Spinal cord (tissue), 10 donors: ENCODE results near the gene FOXD2. TPM values are rescaled to one million over a fixed set of nuclear protein-coding genes. Genes with fewer than 3 reads are reported as not detected.

ENCODE experiments used
- DNase-seq, 6 donors: peaks; one replicate each; pipeline versions ENCODE4 v3.0.0 to v3.0.0-alpha.2; 2013 to 2015; ENCODE audit warnings: low spot score in 6 of 6, low read depth in 4 of 6
- H3K27ac ChIP-seq: one replicate; pipeline ENCODE4 v1.5.1; 2013; ENCODE audit warnings: low read depth, low read length, control low read depth
- H3K27me3 ChIP-seq: one replicate; pipeline ENCODE4 v1.6.1; 2013; ENCODE audit warnings: low read length; ENCODE audit not compliant: control insufficient read depth, insufficient read depth
- H3K36me3 ChIP-seq: one replicate; pipeline ENCODE4 v1.6.1; 2013; ENCODE audit warnings: low read length; ENCODE audit not compliant: control insufficient read depth, insufficient read depth
- H3K4me1 ChIP-seq: one replicate; pipeline ENCODE4 v1.6.1; 2013; ENCODE audit warnings: low read length; ENCODE audit not compliant: control insufficient read depth, insufficient read depth
- H3K4me3 ChIP-seq: one replicate; pipeline ENCODE4 v1.5.1; 2013; ENCODE audit warnings: low read depth, low read length, control low read depth
- H3K9me3 ChIP-seq: one replicate; pipeline ENCODE4 v1.6.1; 2013; ENCODE audit warnings: low read length; ENCODE audit not compliant: control insufficient read depth, insufficient read depth
- WGBS: methylation state at CpG from one replicate; pipeline ENCODE4 v1.1.5; 2013; ENCODE audit warnings: missing lambda C conversion rate; ENCODE audit not compliant: insufficient coverage; 5-methylcytosine and 5-hydroxymethylcytosine counted together
- polyA plus RNA-seq, 2 donors: library from polyadenylated mRNA; unstranded; fragments of 120-200 nt; gene quantifications; one replicate each; pipeline ENCODE4 v1.2.1, GENCODE V29; 2013; ENCODE audit not compliant: insufficient read length in 2 of 2
- total RNA-seq, 2 donors: library from RNA; depleted of rRNA in 1 of 2; stranded (reverse); fragments of 120-200 nt in 1 of 2; fragments of >200 nt in 1 of 2; gene quantifications; one replicate each; pipeline versions ENCODE4 v1.2.3 to v1.2.4, GENCODE V29; 2013 to 2014
- donor health status: healthy.

The FOXD2 gene
- total and polyA plus RNA-seq, 4 donors: 0.36 to 14.3 (median 3.3) TPM

DNA sequence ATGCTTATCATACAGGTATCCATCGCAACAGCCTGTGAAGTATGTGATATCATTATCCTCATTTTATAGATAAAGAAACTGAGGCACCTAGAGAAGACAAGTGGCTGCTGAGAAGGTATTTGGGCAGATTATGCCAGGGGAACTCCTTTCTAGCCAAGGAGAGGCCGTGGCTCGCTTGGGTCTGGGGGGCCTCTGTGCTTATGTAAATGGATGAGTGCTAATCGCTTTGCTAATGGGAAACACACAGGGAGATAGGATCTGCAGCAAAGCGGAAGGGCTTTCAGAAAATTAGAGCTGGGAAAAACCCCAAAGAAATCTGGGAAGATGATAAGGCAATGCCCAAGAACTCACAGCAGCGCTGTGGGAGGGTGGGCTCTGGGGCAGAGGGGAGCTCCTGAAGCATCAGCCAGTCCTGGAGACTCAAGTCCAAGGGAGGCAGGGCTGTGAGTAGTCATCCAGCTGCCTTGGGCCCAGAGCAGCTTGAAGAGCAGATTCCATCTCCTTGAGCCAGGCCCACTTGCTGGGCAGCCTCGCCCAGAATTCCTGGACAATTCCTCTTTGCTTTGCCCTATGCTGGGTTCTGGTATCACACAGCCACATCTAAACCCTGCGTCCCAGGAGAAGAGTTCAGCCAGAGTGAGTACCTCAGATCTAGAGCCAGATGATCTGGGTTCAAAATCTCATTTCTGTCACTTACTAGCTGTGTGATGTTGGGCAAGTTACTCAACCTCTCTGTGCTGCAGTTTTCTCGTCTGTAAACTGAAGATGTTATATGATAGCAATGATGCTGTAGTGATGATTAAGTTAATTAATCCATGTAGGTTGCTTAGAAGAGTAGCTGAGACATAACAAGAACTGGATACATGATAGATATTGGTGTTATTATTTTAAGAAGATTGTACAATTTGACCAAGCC lies 36.7 kb downstream of the FOXD2 start:
- H3K36me3 ChIP-seq: no peaks in the 10 kb centered on the region
- H3K4me1 ChIP-seq: peaks cover 7% of the 10 kb centered on the region
- no peak overlapping the region for H3K4me3 ChIP-seq
- H3K27me3 ChIP-seq: no peaks in the 10 kb centered on the region
- H3K9me3 ChIP-seq: no peaks in the 10 kb centered on the region
- DNase-seq: no peak
- no peak overlapping the region for H3K27ac ChIP-seq
- 60% methylated on average over 7 of the region's 9 CpGs for WGBS

DNA sequence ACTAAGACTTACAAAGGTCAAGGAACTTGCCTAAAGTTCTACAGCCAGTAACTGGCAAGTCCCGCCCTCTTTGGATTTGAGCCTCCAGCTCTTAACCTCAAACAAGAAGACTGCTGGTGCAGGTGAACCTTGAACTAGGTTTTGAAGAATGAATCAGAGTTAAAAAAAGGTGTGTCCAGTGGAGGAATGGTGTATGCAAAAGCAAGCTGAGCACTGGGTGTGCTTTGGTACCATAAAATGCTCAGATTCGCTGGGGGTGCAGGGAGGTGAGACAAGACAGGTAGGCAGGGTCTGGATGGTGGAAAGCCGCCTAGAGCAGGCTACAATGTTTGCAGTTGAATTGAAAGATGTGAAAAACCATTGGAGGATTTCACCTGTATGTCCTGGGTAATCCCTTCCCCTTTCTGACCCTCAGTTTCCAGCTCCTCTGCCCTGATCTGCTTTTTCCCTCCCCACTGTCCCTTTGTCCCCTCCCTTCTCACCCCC lies 39.8 kb downstream of the FOXD2 start:
- peaks cover 7% of the 10 kb centered on the region for H3K4me1 ChIP-seq
- peak overlapping the region; percentile 16 for H3K27ac ChIP-seq
- H3K36me3 ChIP-seq: no peaks in the 10 kb centered on the region
- no peaks in the 10 kb centered on the region for H3K9me3 ChIP-seq
- 100% methylated on average over 1 of the region's 3 CpGs for WGBS
- DNase-seq: no peak
- H3K27me3 ChIP-seq: peaks cover 4% of the 10 kb centered on the region
- no peak overlapping the region for H3K4me3 ChIP-seq

GRCh38 chr1:47478090-47478489 lies 40.2 kb downstream of the FOXD2 start:
- peaks cover 4% of the 10 kb centered on the region for H3K27me3 ChIP-seq
- H3K4me3 ChIP-seq: no peak overlapping the region
- H3K27ac ChIP-seq: peak overlapping the region; percentile 52
- WGBS: 31% methylated on average over 7 of the region's 9 CpGs
- no peaks in the 10 kb centered on the region for H3K36me3 ChIP-seq
- H3K4me1 ChIP-seq: peaks cover 7% of the 10 kb centered on the region
- H3K9me3 ChIP-seq: no peaks in the 10 kb centered on the region
- peak in 1 of 6 donors; percentile 67 for DNase-seq

DNA sequence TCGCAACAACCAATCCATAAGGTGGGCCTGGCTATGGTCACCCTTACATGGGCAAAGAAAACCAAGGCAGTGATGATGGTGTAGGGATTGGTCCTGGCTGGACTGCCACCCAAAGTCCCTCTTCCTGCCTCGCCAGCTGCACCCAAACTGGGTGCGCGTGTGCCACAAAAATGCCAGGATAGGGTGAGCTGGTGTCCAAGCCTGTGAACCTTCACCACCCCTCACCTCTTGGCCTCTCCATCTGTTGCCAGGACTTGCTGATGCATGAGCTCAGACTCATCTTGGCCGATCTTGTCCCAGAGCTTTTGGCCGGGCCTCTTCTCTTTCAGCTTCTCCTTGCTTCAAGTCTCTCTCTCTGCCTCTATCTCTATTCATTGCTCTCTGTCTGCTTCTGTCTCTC lies 41.8 kb downstream of the FOXD2 start:
- no peak overlapping the region for H3K4me3 ChIP-seq
- no peak for DNase-seq
- WGBS: 75% methylated on average over 5 of the region's 6 CpGs
- no peaks in the 10 kb centered on the region for H3K36me3 ChIP-seq
- peaks cover 4% of the 10 kb centered on the region for H3K27me3 ChIP-seq
- peaks cover 7% of the 10 kb centered on the region for H3K4me1 ChIP-seq
- no peaks in the 10 kb centered on the region for H3K9me3 ChIP-seq
- no peak overlapping the region for H3K27ac ChIP-seq

DNA sequence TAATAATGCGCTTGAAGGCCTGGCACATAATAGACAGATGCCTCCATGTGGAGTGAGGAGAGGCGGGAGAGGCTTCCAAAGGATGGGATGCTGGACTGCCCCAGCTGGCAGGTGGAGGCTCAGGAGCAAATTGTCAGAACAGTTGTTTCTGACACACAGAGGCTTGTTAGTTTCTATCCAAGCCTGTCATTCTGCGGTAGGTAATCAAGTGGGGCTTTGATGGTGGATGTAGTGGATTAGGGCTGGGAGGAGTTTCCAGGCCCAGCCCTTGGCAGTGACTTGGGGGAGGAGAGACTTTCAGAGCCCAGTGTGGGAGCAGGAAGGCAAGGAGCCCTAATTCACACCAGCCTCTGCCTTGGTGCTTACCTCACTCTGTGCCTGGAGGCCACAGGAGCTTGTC lies 44.1 kb downstream of the FOXD2 start:
- 89% methylated on average over 3 of the region's 3 CpGs for WGBS
- no peak for DNase-seq
- H3K36me3 ChIP-seq: no peaks in the 10 kb centered on the region

DNA sequence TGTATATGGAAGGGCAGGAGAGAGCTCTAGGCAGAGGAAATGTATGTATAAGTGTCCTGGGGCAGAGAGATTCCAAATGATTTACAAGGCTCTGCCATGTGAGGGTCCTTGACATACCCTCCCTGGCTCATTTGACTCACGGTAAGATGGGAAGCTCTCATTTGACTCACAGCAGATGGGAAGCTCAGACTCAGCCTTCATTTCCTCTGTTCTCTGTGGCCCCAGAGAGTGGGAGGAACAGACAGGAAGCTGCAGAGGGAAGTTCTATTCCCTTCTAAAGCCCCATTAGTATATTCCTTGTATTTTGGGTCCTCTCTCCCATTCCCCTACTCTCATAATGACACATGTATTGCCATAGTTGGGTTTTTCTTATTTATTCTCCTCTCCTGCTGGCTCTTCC lies 44.9 kb downstream of the FOXD2 start:
- peaks cover 6% of the 10 kb centered on the region for H3K4me1 ChIP-seq
- no peaks in the 10 kb centered on the region for H3K9me3 ChIP-seq
- no peaks in the 10 kb centered on the region for H3K36me3 ChIP-seq
- H3K4me3 ChIP-seq: no peak overlapping the region
- no peak for DNase-seq
- no peak overlapping the region for H3K27ac ChIP-seq
- whole genome bisulfite sequencing: 60% methylated on average over 1 of the region's 1 CpG
- H3K27me3 ChIP-seq: peaks cover 4% of the 10 kb centered on the region

More for the DNA sequence above, 44.1 kb downstream of the FOXD2 start:
- peaks cover 4% of the 10 kb centered on the region for H3K27me3 ChIP-seq
- peaks cover 7% of the 10 kb centered on the region for H3K4me1 ChIP-seq
- no peak overlapping the region for H3K4me3 ChIP-seq
- H3K27ac ChIP-seq: no peak overlapping the region
- H3K9me3 ChIP-seq: no peaks in the 10 kb centered on the region

DNA sequence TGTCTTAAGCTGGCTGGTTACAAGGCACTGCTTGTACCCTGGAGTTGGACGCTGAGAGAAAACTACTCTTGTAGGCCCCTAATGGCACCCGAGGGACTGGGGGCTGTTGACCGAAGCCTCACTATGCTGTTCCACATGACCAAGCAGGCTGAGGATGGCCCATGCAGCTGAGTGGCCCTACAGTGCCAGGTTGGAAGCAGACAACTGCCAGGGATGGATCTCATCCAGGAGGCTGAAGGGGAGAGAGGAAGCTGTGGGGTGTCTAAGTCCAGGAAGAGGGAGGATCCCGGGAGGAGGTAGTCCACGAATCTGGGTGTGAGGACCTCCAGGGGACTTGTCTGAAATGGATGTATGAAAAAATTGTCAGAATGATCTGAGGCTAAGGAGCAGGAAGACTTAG lies 45.8 kb downstream of the FOXD2 start:
- Histone ChIP-seq H3K36me3 (no peaks in the 10 kb centered on the region), H3K27me3 (peaks cover 4% of the 10 kb centered on the region), H3K9me3 (no peaks in the 10 kb centered on the region), H3K27ac (no peak overlapping the region), H3K4me3 (no peak overlapping the region), H3K4me1 (no peaks in the 10 kb centered on the region)
- 89% methylated on average over 5 of the region's 5 CpGs for WGBS
- no peak for DNase-seq

- no peak for DNase-seq
- WGBS: 89% methylated on average over 2 of the region's 3 CpGs
- Histone ChIP-seq H3K4me1 (no peaks in the 10 kb centered on the region), H3K9me3 (no peaks in the 10 kb centered on the region), H3K36me3 (no peaks in the 10 kb centered on the region), H3K27ac (no peak overlapping the region), H3K4me3 (no peak overlapping the region), H3K27me3 (peaks cover 6% of the 10 kb centered on the region)
Measured at GRCh38 chr1:47485817-47486216, 48.0 kb downstream of the FOXD2 start.

- Histone ChIP-seq H3K4me1 (no peaks in the 10 kb centered on the region), H3K27ac (no peak overlapping the region), H3K4me3 (no peak overlapping the region), H3K9me3 (no peaks in the 10 kb centered on the region), H3K36me3 (no peaks in the 10 kb centered on the region), H3K27me3 (peaks cover 2% of the 10 kb centered on the region)
- DNase-seq: no peak
- WGBS: 100% methylated on average over 1 of the region's 3 CpGs
Measured at GRCh38 chr1:47487332-47487731, 49.5 kb downstream of the FOXD2 start.
